Stimulated activated CD8-positive, alpha-beta memory T cell treated with anti-CD3 and anti-CD28 coated beads, Interleukin-4, amount 100 ng/mL, for 4 hours (primary cell): ENCODE results near the gene NYAP2.

Experiments
- DNase-seq, 2 donors: peaks; one replicate each; pipeline ENCODE4 v3.0.0-alpha.2; 2020; ENCODE audit warnings: low read depth in 2 of 2, low spot score in 1 of 2

The NYAP2 gene

GRCh38 chr2:225556461-225556860, 157.0 kb downstream of the NYAP2 start:
- DNase-seq = no peak

DNA sequence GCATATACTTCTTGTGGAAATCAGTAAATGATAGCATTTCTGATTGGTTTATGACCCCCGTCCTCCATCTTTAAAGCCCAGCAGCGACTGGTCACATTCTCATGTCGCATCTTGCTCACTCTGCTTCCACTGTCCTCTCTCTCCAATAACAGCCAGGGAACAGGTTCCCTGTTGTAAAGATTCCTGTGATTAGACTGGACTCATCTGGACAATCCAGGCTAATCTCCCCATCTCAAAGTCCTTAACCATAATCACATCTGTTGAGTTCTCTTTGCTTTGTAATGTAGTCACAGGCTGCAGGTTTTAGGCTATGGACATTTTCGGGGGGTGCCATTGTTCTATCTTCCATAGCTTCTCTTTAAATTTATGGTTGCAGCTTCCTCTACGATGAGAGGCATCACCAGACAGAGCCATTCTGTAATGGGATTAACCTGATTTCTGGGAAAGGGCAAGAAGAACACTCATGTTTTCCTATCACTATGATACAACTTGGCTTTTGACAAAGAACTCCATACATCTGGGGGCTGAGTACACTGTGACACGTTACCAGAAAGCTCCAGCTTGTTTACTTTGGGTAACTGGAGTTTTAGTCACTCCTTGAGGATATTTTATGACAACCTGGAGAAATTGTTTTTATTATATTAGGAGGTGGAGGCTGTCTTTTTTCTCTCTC, 159.0 kb downstream of the NYAP2 start:
- DNase-seq = no peak

- DNase-seq = no peak
Measured at GRCh38 chr2:225559072-225559415, 159.5 kb downstream of the NYAP2 start.

GRCh38 chr2:225566798-225567197, 167.3 kb downstream of the NYAP2 start:
- no peak for DNase-seq

- DNase-seq = no peak
Measured at GRCh38 chr2:225569995-225570394, 170.5 kb downstream of the NYAP2 start.

DNA sequence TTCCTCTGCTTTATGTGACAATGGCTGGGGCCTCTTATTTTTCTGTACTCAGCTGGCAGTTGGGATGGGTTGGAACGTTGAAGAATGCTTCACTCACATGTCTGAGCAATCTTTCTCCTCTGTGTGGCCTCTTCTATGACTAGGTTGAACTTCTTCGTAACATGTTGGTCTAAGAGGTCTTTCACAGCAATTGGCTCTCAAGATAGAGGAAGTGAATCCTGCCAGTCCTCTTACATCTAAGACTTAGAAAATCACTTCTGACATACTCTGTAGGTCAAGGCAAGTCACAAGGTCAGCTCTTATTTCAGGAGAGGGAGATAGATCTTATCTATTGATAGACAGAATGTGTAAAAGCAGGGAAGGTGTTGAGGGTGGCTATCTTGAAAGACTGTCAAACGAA, 174.1 kb downstream of the NYAP2 start:
- no peak for DNase-seq

DNA sequence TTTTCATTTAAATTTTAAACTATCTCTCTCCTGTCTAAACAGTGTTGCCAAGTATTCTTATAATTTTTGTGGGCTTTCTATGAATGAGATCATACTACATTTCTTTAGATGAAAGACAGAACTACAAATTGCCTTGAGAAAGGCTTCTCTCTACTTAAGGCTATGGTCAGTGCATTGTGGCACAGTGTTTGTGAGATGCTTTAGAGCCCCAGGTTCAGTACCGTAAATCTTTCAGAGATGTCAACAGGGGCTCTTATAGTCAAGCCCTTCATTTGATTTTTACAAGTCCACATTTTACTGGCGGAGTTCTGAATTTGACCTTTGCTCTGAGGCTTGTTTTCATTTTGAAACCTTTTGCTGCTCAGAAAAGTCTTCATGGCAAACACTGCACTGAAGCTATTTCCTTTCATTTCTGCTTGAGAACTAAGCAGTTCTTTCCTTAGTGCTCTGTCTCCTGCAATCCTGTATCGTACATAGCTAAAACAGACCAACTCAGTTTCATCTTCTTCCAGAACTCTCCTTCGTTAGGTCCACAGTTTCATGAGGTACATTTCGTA, 175.2 kb downstream of the NYAP2 start:
- no peak for DNase-seq

DNA sequence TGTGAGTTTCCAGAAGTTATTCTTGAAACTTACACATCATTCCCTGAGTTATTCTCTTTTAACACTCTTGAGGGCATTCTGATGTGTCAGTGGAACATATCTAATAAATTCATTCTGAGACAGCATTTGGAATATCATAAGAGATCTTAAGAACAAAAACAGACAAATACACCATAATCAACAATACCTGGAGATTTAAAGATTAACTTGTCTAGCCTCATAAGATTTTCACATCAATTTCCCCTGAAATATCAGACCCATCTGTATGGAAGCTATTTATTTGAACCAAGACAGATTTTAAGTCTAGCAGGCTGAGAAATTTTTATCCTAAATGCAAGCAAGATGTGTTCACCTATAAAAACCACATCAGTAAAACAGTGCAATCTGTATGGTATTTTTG, 181.6 kb downstream of the NYAP2 start:
- no peak for DNase-seq

DNA sequence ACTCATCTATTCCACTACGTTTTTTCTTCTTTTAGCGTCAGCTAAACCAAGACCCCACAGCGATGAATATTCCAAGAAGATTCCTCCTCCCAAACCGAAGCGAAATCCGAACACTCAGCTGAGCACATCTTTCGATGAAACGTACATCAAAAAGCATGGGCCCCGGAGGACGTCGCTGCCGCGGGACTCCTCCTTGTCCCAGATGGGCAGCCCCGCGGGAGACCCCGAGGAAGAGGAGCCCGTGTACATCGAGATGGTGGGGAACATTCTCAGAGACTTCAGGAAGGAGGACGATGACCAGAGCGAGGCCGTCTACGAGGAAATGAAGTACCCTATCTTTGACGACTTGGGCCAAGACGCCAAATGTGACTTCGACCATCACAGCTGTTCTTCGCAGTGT, 182.4 kb downstream of the NYAP2 start:
- no peak for DNase-seq

- DNase-seq = no peak
Measured at GRCh38 chr2:225582355-225583116, 183.0 kb downstream of the NYAP2 start.

DNA sequence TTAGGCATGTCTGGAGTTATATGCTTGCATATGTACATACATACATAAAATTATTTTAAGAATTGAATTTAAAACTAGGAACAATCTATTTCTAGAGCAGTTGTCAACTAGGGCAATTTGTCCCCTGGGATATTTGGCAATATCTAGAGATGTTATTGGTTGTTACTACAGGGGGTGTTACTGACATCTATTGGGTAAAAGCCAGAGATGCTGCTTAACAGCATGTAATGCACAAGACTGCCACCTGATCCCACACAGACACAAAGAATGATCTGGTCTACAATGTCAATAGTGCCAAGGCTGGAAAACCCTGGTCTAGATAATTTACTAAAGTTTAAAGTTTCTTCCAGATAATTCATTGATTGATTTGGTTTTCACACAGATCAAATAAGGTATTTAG, 185.3 kb downstream of the NYAP2 start:
- no peak for DNase-seq

DNA sequence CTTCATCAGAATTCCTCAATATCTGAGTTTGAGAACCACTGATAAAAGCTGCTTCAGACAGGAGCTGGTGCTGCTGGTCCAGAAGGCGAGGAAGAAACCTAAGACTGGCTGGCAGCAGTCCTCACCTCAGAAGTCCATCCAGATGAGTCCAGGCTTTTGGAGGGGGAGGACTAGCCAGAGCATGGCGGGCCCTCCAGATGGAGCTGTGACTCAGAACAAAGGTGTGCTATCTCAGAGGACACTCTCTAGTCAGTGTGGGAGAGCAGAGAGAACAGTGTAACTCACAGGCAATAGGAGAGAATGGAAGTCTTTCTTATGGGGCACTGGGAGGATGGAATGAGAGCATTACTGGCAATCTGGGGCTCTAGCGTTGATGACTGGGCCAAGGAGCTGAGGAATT, 191.4 kb downstream of the NYAP2 start:
- no peak for DNase-seq

- DNase-seq = no peak
Measured at GRCh38 chr2:225597911-225598310, 198.4 kb downstream of the NYAP2 start.

DNA sequence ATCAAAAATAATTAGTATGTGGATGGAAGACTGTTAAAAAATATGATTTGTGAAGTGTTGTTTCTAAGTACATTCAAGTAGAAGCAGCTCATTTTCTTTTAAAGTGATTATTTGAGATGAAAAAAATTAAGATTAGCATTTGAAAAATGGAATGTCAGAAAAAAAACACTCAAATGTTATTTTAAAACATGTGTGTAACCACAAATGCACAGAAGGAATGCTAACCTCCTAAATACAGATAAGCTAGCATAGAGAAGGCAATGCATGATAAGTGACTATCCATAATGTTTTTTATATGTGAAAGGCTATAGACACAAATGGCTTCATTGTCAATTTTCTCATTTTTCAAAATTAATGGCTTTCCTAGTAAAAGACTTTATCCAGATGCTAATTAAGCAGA, 198.9 kb downstream of the NYAP2 start:
- DNase-seq = no peak

GRCh38 chr2:225598897-225599296, 199.4 kb downstream of the NYAP2 start:
- DNase-seq = no peak

DNA sequence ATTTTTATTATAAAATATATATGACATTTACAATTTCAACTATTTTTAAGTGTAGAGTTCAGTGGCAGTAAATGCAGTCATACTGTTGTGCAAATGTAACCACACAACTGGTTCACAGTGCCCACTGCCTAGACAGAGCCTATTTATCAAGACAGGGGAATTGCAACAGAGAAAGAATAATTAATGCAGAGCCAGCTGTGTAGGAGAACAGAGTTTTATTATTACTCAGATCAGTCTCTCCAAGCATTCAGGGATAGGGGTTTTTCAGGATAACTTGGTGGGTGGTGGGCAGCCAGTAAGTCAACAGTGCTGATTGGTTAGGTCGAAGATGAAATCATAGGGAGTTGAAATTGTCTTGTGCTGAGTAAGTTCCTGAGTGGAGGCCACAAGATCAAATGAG, 200.3 kb downstream of the NYAP2 start:
- no peak for DNase-seq

- DNase-seq = no peak
Measured at GRCh38 chr2:225600444-225600843, 200.9 kb downstream of the NYAP2 start.

- no peak for DNase-seq
Measured at GRCh38 chr2:225600865-225601264, 201.4 kb downstream of the NYAP2 start.

- DNase-seq = no peak
Measured at GRCh38 chr2:225602205-225602604, 202.7 kb downstream of the NYAP2 start.

GRCh38 chr2:225608136-225608535, 208.6 kb downstream of the NYAP2 start:
- DNase-seq = no peak

- no peak for DNase-seq
Measured at GRCh38 chr2:225612636-225613035, 213.1 kb downstream of the NYAP2 start.

DNA sequence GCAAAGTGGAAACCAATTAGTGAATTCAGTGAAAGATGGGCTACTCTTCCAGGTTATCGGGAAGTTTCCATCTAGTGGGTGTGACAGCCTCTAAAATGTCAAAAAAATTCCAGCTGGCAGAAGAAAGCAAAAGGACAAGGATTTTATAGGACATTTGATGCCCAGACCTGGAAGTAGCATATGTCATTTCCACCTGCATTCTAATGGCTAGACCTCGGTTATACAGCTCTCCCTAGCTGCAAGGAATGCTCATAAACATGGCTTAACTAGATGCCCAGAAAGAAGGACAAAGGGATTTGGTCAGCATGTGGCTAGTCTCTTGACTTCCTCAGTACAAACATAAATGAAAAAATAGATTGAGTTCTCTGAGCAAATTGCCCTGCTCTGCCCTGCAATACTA, 215.4 kb downstream of the NYAP2 start:
- DNase-seq = no peak

DNA sequence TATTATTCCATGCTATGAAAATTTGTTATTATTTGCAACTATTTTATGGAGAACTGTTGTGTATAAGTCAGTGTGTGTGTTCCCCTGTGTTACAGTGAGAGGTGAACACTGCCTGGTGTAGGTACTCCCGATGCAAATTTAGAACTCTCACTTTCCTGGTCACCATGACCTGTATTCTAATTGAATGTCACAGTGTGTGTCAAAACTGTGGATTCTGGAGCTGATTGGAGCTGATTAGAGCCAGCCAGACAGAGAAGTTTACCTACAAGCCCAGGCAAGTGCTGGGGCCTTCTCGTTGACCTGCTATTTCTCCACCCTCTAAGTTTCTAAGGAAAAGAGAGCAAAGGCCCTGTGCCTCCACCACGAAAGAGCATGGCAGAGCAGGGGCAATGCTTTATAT, 216.0 kb downstream of the NYAP2 start:
- DNase-seq = no peak
